Small intestine (tissue), 7 donors: ENCODE measurements around the gene RASGRP3. TPM values are rescaled to one million over a fixed set of nuclear protein-coding genes. Genes with fewer than 3 reads are reported as not detected.

Source experiments
- DNase-seq, 2 donors: peaks; one replicate each; pipeline versions ENCODE4 v3.0.0 to v3.0.0-alpha.2; 2013
- FAIRE-seq: peaks from 2 replicates; lab custom pipeline; 2012; peaks lifted over from hg19 to GRCh38; lab: Jason Lieb, UNC
- H3K27ac ChIP-seq, 3 donors: one replicate each; pipeline ENCODE4 v1.5.1; 2013; ENCODE audit warnings: low read length in 2 of 3, mild to moderate bottlenecking in 2 of 3, control low read depth in 1 of 3, inconsistent platforms in 1 of 3, low read depth in 1 of 3, moderate library complexity in 1 of 3
- H3K27me3 ChIP-seq, 3 donors: one replicate each; pipeline ENCODE4 v1.6.1; 2013; ENCODE audit warnings: low read length in 3 of 3, inconsistent platforms in 1 of 3; ENCODE audit not compliant: control insufficient read depth in 3 of 3, insufficient read depth in 3 of 3
- H3K36me3 ChIP-seq, 3 donors: one replicate each; pipeline ENCODE4 v1.6.1; 2013; ENCODE audit warnings: low read length in 3 of 3, inconsistent platforms in 1 of 3, low read depth in 1 of 3, mild to moderate bottlenecking in 1 of 3, moderate library complexity in 1 of 3; ENCODE audit not compliant: control insufficient read depth in 3 of 3, insufficient read depth in 2 of 3
- H3K4me1 ChIP-seq, 3 donors: one replicate each; pipeline ENCODE4 v1.6.1; 2013; ENCODE audit warnings: low read length in 2 of 3, inconsistent platforms in 1 of 3, low read depth in 1 of 3, mild to moderate bottlenecking in 1 of 3, moderate library complexity in 1 of 3; ENCODE audit not compliant: control insufficient read depth in 3 of 3, insufficient read depth in 2 of 3
- H3K4me3 ChIP-seq, 3 donors: one replicate each; pipeline ENCODE4 v1.5.1; 2013; ENCODE audit warnings: low read length in 3 of 3, control low read depth in 1 of 3, inconsistent platforms in 1 of 3, low read depth in 1 of 3, mild to moderate bottlenecking in 1 of 3, moderate library complexity in 1 of 3
- H3K9me3 ChIP-seq, 2 donors: one replicate each; pipeline ENCODE4 v1.6.1; 2013; ENCODE audit warnings: low read depth in 1 of 2, low read length in 1 of 2; ENCODE audit not compliant: control insufficient read depth in 2 of 2, insufficient read depth in 1 of 2
- WGBS, 3 donors: extraction: QIAGEN DNeasy Blood & Tissue Kit; methylation state at CpG; one replicate each; pipeline ENCODE4 v1.1.7; 2013; 5-methylcytosine and 5-hydroxymethylcytosine counted together
- polyA plus RNA-seq, 4 donors: library from polyadenylated mRNA; stranded (reverse) in 3 of 4; unstranded in 1 of 4; fragments of 200-250 nt in 3 of 4; fragments of 120-200 nt in 1 of 4; gene quantifications; one replicate each; pipeline versions ENCODE4 v1.2.1 to v1.2.3, GENCODE V29; 2013
- donor health status: healthy with polysubstance abuse.
- donor health status: control.
- donor health status: control.
- donor health status: Bipolar disorder and iron deficiency.
- donor health status: healthy.

RASGRP3 gene
- polyA plus RNA-seq, 4 donors, result 1.6 to 7.9 (median 3.9) TPM

GRCh38 chr2:33552758-33553461 is 76.5 kb downstream of the RASGRP3 start:
- H3K4me1 ChIP-seq, result peaks cover 0 to 2% (median 0%) of the 10 kb centered on the region in 3 donors
- DNase-seq (no peak), FAIRE-seq (no peak)
- H3K36me3 ChIP-seq, result no peaks in the 10 kb centered on the region
- no peak overlapping the region for H3K27ac ChIP-seq
- H3K4me3 ChIP-seq, result no peak overlapping the region
- 67 to 100% (median 100%) methylated on average over 1 of the region's 1 CpG for WGBS, 3 donors
- H3K9me3 ChIP-seq, result peaks cover 0 to 2% of the 10 kb centered on the region in 2 donors
- no peaks in the 10 kb centered on the region for H3K27me3 ChIP-seq

GRCh38 chr2:33555681-33556080 is 79.2 kb downstream of the RASGRP3 start:
- Histone ChIP-seq H3K4me3 (no peak overlapping the region), H3K4me1 (peaks cover 0 to 2% (median 0%) of the 10 kb centered on the region in 3 donors), H3K27ac (no peak overlapping the region), H3K9me3 (peaks cover 0 to 2% of the 10 kb centered on the region in 2 donors), H3K36me3 (peaks cover 0 to 3% (median 0%) of the 10 kb centered on the region in 3 donors), H3K27me3 (no peaks in the 10 kb centered on the region)
- 67 to 79% (median 71%) methylated on average over 3 of the region's 3 CpGs for WGBS, 3 donors
- DNase-seq, result no peak
- FAIRE-seq, result no peak

GRCh38 chr2:33559328-33559727 is 82.9 kb downstream of the RASGRP3 start:
- 94 to 98% (median 95%) methylated on average over 3 of the region's 3 CpGs for WGBS, 3 donors

GRCh38 chr2:33560017-33560416 is 83.6 kb downstream of the RASGRP3 start:
- Histone ChIP-seq H3K27ac (no peak overlapping the region), H3K4me1 (peaks cover 0 to 2% (median 0%) of the 10 kb centered on the region in 3 donors), H3K36me3 (peaks cover 0 to 3% (median 2%) of the 10 kb centered on the region in 3 donors), H3K4me3 (no peak overlapping the region), H3K9me3 (no peaks in the 10 kb centered on the region), H3K27me3 (no peaks in the 10 kb centered on the region)
- FAIRE-seq, result no peak
- WGBS, 3 donors, result 51 to 63% (median 62%) methylated on average over 2 of the region's 2 CpGs
- no peak for DNase-seq

More at GRCh38 chr2:33559328-33559727, 82.9 kb downstream of the RASGRP3 start:
- no peak for FAIRE-seq
- DNase-seq, result no peak
- H3K27ac ChIP-seq, result no peak overlapping the region
- H3K36me3 ChIP-seq, result peaks cover 0 to 3% (median 2%) of the 10 kb centered on the region in 3 donors
- H3K4me1 ChIP-seq, result peaks cover 0 to 2% (median 0%) of the 10 kb centered on the region in 3 donors
- no peaks in the 10 kb centered on the region for H3K9me3 ChIP-seq
- no peak overlapping the region for H3K4me3 ChIP-seq
- H3K27me3 ChIP-seq, result no peaks in the 10 kb centered on the region

GRCh38 chr2:33561872-33562271 is 85.4 kb downstream of the RASGRP3 start:
- Histone ChIP-seq H3K36me3 (peaks cover 0 to 3% (median 2%) of the 10 kb centered on the region in 3 donors), H3K27ac (no peak overlapping the region), H3K4me3 (no peak overlapping the region), H3K27me3 (no peaks in the 10 kb centered on the region), H3K9me3 (no peaks in the 10 kb centered on the region), H3K4me1 (no peaks in the 10 kb centered on the region)
- no peak for FAIRE-seq
- DNase-seq, result no peak

GRCh38 chr2:33570681-33571080 is 94.2 kb downstream of the RASGRP3 start:
- Histone ChIP-seq H3K4me3 (no peak overlapping the region), H3K9me3 (no peaks in the 10 kb centered on the region), H3K4me1 (no peaks in the 10 kb centered on the region), H3K27me3 (no peaks in the 10 kb centered on the region), H3K27ac (no peak overlapping the region), H3K36me3 (no peaks in the 10 kb centered on the region)
- FAIRE-seq, result no peak
- 60 to 69% (median 60%) methylated on average over 2 of the region's 2 CpGs for WGBS, 3 donors
- no peak for DNase-seq

- DNase-seq (no peak), FAIRE-seq (no peak)
- Histone ChIP-seq H3K27ac (no peak overlapping the region), H3K4me3 (no peak overlapping the region), H3K9me3 (no peaks in the 10 kb centered on the region), H3K4me1 (no peaks in the 10 kb centered on the region), H3K36me3 (no peaks in the 10 kb centered on the region), H3K27me3 (no peaks in the 10 kb centered on the region)
- 90 to 92% (median 91%) methylated on average over 6 of the region's 6 CpGs for WGBS, 3 donors
Observed at GRCh38 chr2:33573657-33574056, 97.2 kb downstream of the RASGRP3 start.

GRCh38 chr2:33577084-33577483 is 100.6 kb downstream of the RASGRP3 start:
- H3K27me3 ChIP-seq, result no peaks in the 10 kb centered on the region
- H3K36me3 ChIP-seq, result no peaks in the 10 kb centered on the region
- H3K27ac ChIP-seq, result no peak overlapping the region
- FAIRE-seq (no peak), DNase-seq (no peak)
- H3K4me1 ChIP-seq, result no peaks in the 10 kb centered on the region
- WGBS, 3 donors, result 90 to 95% (median 92%) methylated on average over 8 of the region's 8 CpGs
- H3K9me3 ChIP-seq, result no peaks in the 10 kb centered on the region
- H3K4me3 ChIP-seq, result no peak overlapping the region
